CD4-positive, CD25-positive, alpha-beta regulatory T cell (primary cell): ENCODE measurements around the gene LRRC14B. TPM values are rescaled to one million over a fixed set of nuclear protein-coding genes. Genes with fewer than 3 reads are reported as not detected.

ENCODE experiments used
- ATAC-seq, 2 donors: fragments of 150-1000 bp; cut with Tn5 transposase; one replicate each; pipeline ENCODE4 v1.10.0; 2021; ENCODE audit warnings: low read depth in 2 of 2, moderate number of reproducible peaks in 2 of 2, moderate library complexity in 1 of 2
- DNase-seq, 3 donors: peaks; one replicate each; pipeline versions ENCODE4 v3.0.0 to v3.0.0-alpha.2; 2012 to 2022; ENCODE audit warnings: mixed read lengths in 1 of 3
- H3K27ac ChIP-seq: one replicate; pipeline ENCODE4 v1.7.0; 2013; ENCODE audit warnings: mild to moderate bottlenecking, low read length; ENCODE audit not compliant: insufficient read depth, poor library complexity, severe bottlenecking
- H3K27me3 ChIP-seq: one replicate; pipeline ENCODE4 v1.7.0; 2013; ENCODE audit warnings: low read length; ENCODE audit not compliant: control insufficient read depth, insufficient read depth
- H3K36me3 ChIP-seq: one replicate; pipeline ENCODE4 v1.7.0; 2013; ENCODE audit warnings: mild to moderate bottlenecking, low read length, moderate library complexity; ENCODE audit not compliant: control insufficient read depth, insufficient read depth
- H3K4me1 ChIP-seq: 2 replicates; pipeline ENCODE4 v1.7.0; 2013; ENCODE audit warnings: mild to moderate bottlenecking, low read length; ENCODE audit not compliant: insufficient read depth, control insufficient read depth, poor library complexity, severe bottlenecking
- H3K4me3 ChIP-seq: one replicate; pipeline ENCODE4 v1.7.0; 2013; ENCODE audit warnings: low read depth, mild to moderate bottlenecking, low read length, moderate library complexity
- H3K9me3 ChIP-seq, 2 experiments: 1 replicate in 1 of 2; 2 replicates in 1 of 2; pipeline ENCODE4 v1.7.0; 2013; ENCODE audit warnings: low read length in 2 of 2, mild to moderate bottlenecking in 1 of 2, moderate library complexity in 1 of 2; ENCODE audit not compliant: control insufficient read depth in 2 of 2
- H3K27ac Mint-ChIP-seq, 3 donors: one replicate each; pipeline ENCODE4 v1.8.0; 2020 to 2022; ENCODE audit warnings: mild to moderate bottlenecking in 3 of 3, mixed read lengths in 3 of 3, moderate library complexity in 2 of 3
- H3K27me3 Mint-ChIP-seq: one replicate; pipeline ENCODE4 v1.8.0; 2022; ENCODE audit warnings: mild to moderate bottlenecking, mixed read lengths
- H3K36me3 Mint-ChIP-seq: one replicate; pipeline ENCODE4 v1.8.0; 2020; ENCODE audit warnings: mixed read lengths
- H3K4me1 Mint-ChIP-seq, 4 donors: one replicate each; pipeline ENCODE4 v1.8.0; 2020 to 2022; ENCODE audit warnings: mixed read lengths in 4 of 4, mild to moderate bottlenecking in 1 of 4
- H3K4me3 Mint-ChIP-seq, 4 donors: one replicate each; pipeline ENCODE4 v1.8.0; 2020 to 2022; ENCODE audit warnings: mild to moderate bottlenecking in 4 of 4, mixed read lengths in 4 of 4, moderate library complexity in 3 of 4
- H3K9me3 Mint-ChIP-seq, 7 donors: one replicate each; pipeline ENCODE4 v1.8.0; 2020 to 2022; ENCODE audit warnings: mixed read lengths in 7 of 7, mild to moderate bottlenecking in 3 of 7, moderate library complexity in 2 of 7
- polyA plus RNA-seq, 4 donors: library from polyadenylated mRNA; unstranded; fragments of 300-500 nt; fragmentation: Illumina TruSeq; gene quantifications; one replicate each; pipeline ENCODE4 v1.2.3, GENCODE V29; 2021
- total RNA-seq: library from RNA; stranded (reverse); gene quantifications from one replicate; pipeline ENCODE4 v1.2.3, GENCODE V29; 2022

Gene LRRC14B
- total and polyA plus RNA-seq, 5 donors from 2014 or later, result not detected

- no peak overlapping the region for H3K4me3 Mint-ChIP-seq
- Histone ChIP-seq H3K27ac (no peak overlapping the region), H3K9me3 (no peaks in the 10 kb centered on the region), H3K4me1 (no peaks in the 10 kb centered on the region), H3K4me3 (no peak overlapping the region), H3K27me3 (no peaks in the 10 kb centered on the region), H3K36me3 (no peaks in the 10 kb centered on the region)
- peaks cover 0 to 5% (median 0%) of the 10 kb centered on the region in 4 donors for H3K4me1 Mint-ChIP-seq
- DNase-seq (no peak), ATAC-seq (no peak)
- H3K27ac Mint-ChIP-seq, result no peak overlapping the region
- H3K9me3 Mint-ChIP-seq, result no peaks in the 10 kb centered on the region
- no peaks in the 10 kb centered on the region for H3K36me3 Mint-ChIP-seq
- peaks cover 15% of the 10 kb centered on the region for H3K27me3 Mint-ChIP-seq
These were observed 11.9 kb upstream of the LRRC14B start for GRCh38 chr5:179401-179800.

- Mint-ChIP-seq H3K4me1 (peaks cover 0 to 5% (median 0%) of the 10 kb centered on the region in 4 donors), H3K36me3 (no peaks in the 10 kb centered on the region), H3K9me3 (no peaks in the 10 kb centered on the region), H3K27ac (no peak overlapping the region), H3K27me3 (peaks cover 15% of the 10 kb centered on the region), H3K4me3 (no peak overlapping the region)
- DNase-seq, result no peak
- H3K36me3 ChIP-seq, result no peaks in the 10 kb centered on the region
- ATAC-seq, result no peak
- no peaks in the 10 kb centered on the region for H3K4me1 ChIP-seq
- no peak overlapping the region for H3K4me3 ChIP-seq
- H3K27ac ChIP-seq, result no peak overlapping the region
- no peaks in the 10 kb centered on the region for H3K27me3 ChIP-seq
- H3K9me3 ChIP-seq, result no peaks in the 10 kb centered on the region
These were observed 10.9 kb upstream of the LRRC14B start for GRCh38 chr5:180286-180918.

- no peak for ATAC-seq
- no peaks in the 10 kb centered on the region for H3K36me3 Mint-ChIP-seq
- peaks cover 0 to 5% (median 0%) of the 10 kb centered on the region in 4 donors for H3K4me1 Mint-ChIP-seq
- H3K4me3 Mint-ChIP-seq, result no peak overlapping the region
- no peaks in the 10 kb centered on the region for H3K9me3 Mint-ChIP-seq
- Histone ChIP-seq H3K27me3 (no peaks in the 10 kb centered on the region), H3K4me1 (no peaks in the 10 kb centered on the region), H3K27ac (no peak overlapping the region), H3K9me3 (no peaks in the 10 kb centered on the region), H3K4me3 (no peak overlapping the region), H3K36me3 (no peaks in the 10 kb centered on the region)
- no peak for DNase-seq
- H3K27ac Mint-ChIP-seq, result no peak overlapping the region
- peaks cover 15% of the 10 kb centered on the region for H3K27me3 Mint-ChIP-seq
These were observed 10.1 kb upstream of the LRRC14B start for GRCh38 chr5:181160-181559.

DNA sequence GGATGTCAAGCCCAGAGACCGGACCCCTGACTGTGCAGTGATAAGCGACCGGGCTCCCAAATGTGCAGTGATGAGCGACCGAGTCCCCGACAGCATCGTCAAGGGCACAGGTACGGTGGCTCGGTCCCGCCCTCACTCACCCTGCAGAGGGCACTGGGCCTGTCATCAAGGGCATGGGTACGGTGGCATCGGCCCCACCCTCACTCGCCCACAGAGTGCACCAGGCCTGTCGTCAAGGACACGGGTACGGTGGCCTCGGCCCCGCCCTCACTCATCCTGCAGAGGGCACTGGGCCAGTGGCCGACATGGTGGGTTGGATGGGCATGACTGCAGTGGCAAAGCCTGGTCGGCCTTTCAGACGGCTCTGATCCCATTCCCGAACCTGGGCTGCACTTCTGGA is 9.7 kb upstream of the LRRC14B start:
- peaks cover 15% of the 10 kb centered on the region for H3K27me3 Mint-ChIP-seq
- Histone ChIP-seq H3K4me1 (no peaks in the 10 kb centered on the region), H3K27ac (no peak overlapping the region), H3K36me3 (no peaks in the 10 kb centered on the region), H3K9me3 (no peaks in the 10 kb centered on the region), H3K27me3 (no peaks in the 10 kb centered on the region), H3K4me3 (no peak overlapping the region)
- no peak overlapping the region for H3K27ac Mint-ChIP-seq
- H3K36me3 Mint-ChIP-seq, result no peaks in the 10 kb centered on the region
- no peak for ATAC-seq
- DNase-seq, result no peak
- no peaks in the 10 kb centered on the region for H3K9me3 Mint-ChIP-seq
- H3K4me3 Mint-ChIP-seq, result no peak overlapping the region
- peaks cover 0 to 5% (median 0%) of the 10 kb centered on the region in 4 donors for H3K4me1 Mint-ChIP-seq

DNA sequence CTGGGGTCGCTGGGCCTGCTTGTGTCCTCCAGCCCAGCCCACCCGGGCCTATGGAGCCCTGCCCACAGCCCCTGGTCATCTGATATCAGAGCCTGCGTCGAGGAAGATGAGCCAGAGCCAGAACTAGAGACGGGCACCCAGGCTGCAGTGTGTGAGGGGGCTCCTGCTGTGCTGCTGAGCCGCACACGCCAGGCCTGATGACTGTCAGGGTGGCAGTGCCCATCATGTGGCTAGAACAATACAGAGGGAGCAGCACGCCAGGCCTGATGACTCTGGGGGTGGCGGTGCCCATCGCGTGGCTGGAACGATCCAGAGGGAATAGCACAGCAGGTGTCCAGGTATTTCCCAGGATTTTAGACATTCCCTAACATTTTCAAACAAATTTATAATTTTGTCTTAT is 9.2 kb upstream of the LRRC14B start:
- H3K27ac Mint-ChIP-seq, result no peak overlapping the region

DNA sequence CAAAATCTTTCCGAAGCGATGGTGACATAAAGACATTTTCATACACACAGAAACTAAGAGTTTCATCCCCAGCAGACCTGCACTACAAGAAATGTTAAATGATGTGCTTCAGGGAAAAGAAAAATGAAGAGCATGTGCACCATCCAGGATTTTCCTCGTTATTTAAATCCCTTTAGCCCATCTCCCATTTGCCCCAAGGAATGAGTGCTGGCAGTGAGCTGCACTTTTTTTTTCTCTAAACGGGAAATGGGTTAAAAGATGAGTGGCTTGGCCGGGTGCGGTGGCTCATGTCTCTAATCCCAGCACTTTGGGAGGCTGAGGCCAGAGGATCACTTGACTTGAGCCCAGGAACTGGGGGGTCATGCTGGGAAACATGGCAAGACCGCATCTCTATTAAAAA is 6.8 kb upstream of the LRRC14B start:
- no peaks in the 10 kb centered on the region for H3K9me3 Mint-ChIP-seq
- no peaks in the 10 kb centered on the region for H3K36me3 Mint-ChIP-seq
- Histone ChIP-seq H3K9me3 (no peaks in the 10 kb centered on the region), H3K27ac (no peak overlapping the region), H3K27me3 (no peaks in the 10 kb centered on the region), H3K4me3 (no peak overlapping the region), H3K36me3 (no peaks in the 10 kb centered on the region), H3K4me1 (peaks cover 9% of the 10 kb centered on the region)
- no peak for ATAC-seq
- peaks cover 0 to 8% (median 5%) of the 10 kb centered on the region in 4 donors for H3K4me1 Mint-ChIP-seq
- no peak for DNase-seq
- H3K4me3 Mint-ChIP-seq, result no peak overlapping the region
- H3K27ac Mint-ChIP-seq, result no peak overlapping the region
- H3K27me3 Mint-ChIP-seq, result peaks cover 5% of the 10 kb centered on the region

More for the DNA sequence above, 9.2 kb upstream of the LRRC14B start:
- Mint-ChIP-seq H3K9me3 (no peaks in the 10 kb centered on the region), H3K4me1 (peaks cover 0 to 2% (median 0%) of the 10 kb centered on the region in 4 donors), H3K36me3 (no peaks in the 10 kb centered on the region), H3K4me3 (no peak overlapping the region), H3K27me3 (peaks cover 12% of the 10 kb centered on the region)
- no peak overlapping the region for H3K27ac ChIP-seq
- no peaks in the 10 kb centered on the region for H3K27me3 ChIP-seq
- DNase-seq, result no peak
- ATAC-seq, result no peak
- no peaks in the 10 kb centered on the region for H3K9me3 ChIP-seq
- no peaks in the 10 kb centered on the region for H3K36me3 ChIP-seq
- no peak overlapping the region for H3K4me3 ChIP-seq
- H3K4me1 ChIP-seq, result no peaks in the 10 kb centered on the region

DNA sequence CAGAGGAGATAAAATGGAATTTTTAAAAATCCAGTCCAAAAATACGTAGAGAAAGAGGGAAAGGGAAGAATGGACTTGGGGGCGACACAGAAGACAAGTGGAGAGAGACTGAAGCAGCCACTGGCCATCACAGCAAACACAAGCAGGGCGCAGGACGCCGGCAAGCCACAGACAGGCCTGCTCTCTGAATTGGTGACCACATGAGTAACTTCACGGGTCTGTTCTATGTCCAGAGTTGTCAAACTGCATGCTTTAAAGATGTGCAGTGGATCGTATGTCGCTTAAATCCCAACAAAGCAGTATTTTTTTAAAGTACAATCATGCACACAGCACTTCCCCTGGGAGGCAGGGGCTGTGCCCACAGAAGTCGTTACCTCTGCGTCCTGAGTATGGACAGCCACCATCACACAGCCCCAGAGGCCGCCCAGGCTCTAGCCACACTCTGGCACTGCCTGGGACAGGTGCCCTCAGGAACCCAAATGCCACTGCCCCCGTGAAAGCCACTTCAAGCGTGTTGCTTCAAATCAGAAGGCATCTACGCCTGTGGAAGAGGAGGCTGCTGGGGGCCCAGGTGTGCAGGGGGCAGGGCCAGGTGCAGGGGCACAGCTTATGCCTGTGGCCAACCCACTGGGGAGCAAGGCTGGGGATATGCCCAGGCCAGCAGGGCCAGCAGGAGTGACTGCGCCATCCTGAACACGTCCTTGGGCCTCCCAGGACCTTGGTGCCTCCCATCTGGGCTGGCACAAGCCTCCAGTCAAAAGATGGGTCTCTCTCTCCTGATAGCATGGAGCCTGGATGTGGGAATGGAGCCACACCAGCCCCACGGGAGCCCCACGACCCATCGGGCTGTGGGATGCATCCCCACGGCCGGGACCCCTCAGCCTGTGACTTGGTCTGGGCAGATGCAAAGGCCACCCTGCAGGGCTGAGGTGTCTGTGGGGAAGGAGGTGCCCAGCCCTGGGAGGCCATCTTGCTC is 5.9 kb upstream of the LRRC14B start:
- H3K27ac ChIP-seq, result no peak overlapping the region
- no peak overlapping the region for H3K4me3 ChIP-seq
- H3K27ac Mint-ChIP-seq, result no peak overlapping the region
- ATAC-seq, result no peak
- H3K36me3 ChIP-seq, result no peaks in the 10 kb centered on the region
- no peaks in the 10 kb centered on the region for H3K9me3 ChIP-seq
- no peaks in the 10 kb centered on the region for H3K27me3 ChIP-seq
- H3K4me1 Mint-ChIP-seq, result peaks cover 0 to 8% (median 5%) of the 10 kb centered on the region in 4 donors
- DNase-seq, result no peak
- H3K4me3 Mint-ChIP-seq, result no peak overlapping the region
- no peaks in the 10 kb centered on the region for H3K36me3 Mint-ChIP-seq
- H3K27me3 Mint-ChIP-seq, result peaks cover 5% of the 10 kb centered on the region
- H3K9me3 Mint-ChIP-seq, result no peaks in the 10 kb centered on the region
- peaks cover 9% of the 10 kb centered on the region for H3K4me1 ChIP-seq
